Measurements from ENCODE around the gene OR51V1. TPM values are rescaled to one million over a fixed set of nuclear protein-coding genes. Genes with fewer than 3 reads are reported as not detected.

The OR51V1 gene
- total RNA-seq, 1 experiment from 2014 or later, result not detected

GRCh38 chr11:5203366-5203765 lies 2.9 kb upstream of the OR51V1 start:
- BruUV-seq (replicated peaks), result no TSS peak
- POLR2A ChIA-PET, result no interaction called here

GRCh38 chr11:5198285-5198684 lies 2.2 kb downstream of the OR51V1 start:
- Mint-ChIP-seq H3K36me3 (ENCODE audit: insufficient read depth, unreplicated experiment) (no peaks in the 10 kb centered on the region), H3K9me3 (ENCODE audit: unreplicated experiment) (peaks cover 4% of the 10 kb centered on the region), H3K4me1 (ENCODE audit: low read depth, unreplicated experiment) (no peaks in the 10 kb centered on the region), H3K27ac (ENCODE audit: unreplicated experiment) (no peak overlapping the region), H3K4me3 (ENCODE audit: unreplicated experiment) (no peak overlapping the region), H3K27me3 (ENCODE audit: insufficient read depth, unreplicated experiment) (peaks cover 11% of the 10 kb centered on the region)
- Histone ChIP-seq H3K36me3 (ENCODE audit: control insufficient read depth, insufficient read depth, low read length) (no peaks in the 10 kb centered on the region), H3K4me1 (no peaks in the 10 kb centered on the region), H3K27me3 (replicated peaks; ENCODE audit: control insufficient read depth, insufficient read depth, low read length) (no peaks in the 10 kb centered on the region), H3K9me3 (no peaks in the 10 kb centered on the region), H3K4me3 (ENCODE audit: low read depth, low read length) (no peak overlapping the region)
- BruUV-seq (replicated peaks), result no TSS peak
- CTCF ChIA-PET, result no interaction called here
- POLR2A ChIA-PET, result no interaction called here
- intact Hi-C loops (cut with micrococcal nuclease; ENCODE audit: unreplicated experiment), result no loop called here
- TF ChIP-seq CTCF (IDR thresholded peaks at IDR 0.05; ENCODE audit: insufficient read depth in 1 of 2, low read depth in 1 of 2, low read length in 1 of 2, severe bottlenecking in 1 of 2, unreplicated experiment in 1 of 2), result no peak
- DNase-seq, result no peak

More at GRCh38 chr11:5203366-5203765, 2.9 kb upstream of the OR51V1 start:
- Mint-ChIP-seq H3K4me1 (ENCODE audit: low read depth, unreplicated experiment) (no peaks in the 10 kb centered on the region), H3K9me3 (ENCODE audit: unreplicated experiment) (no peaks in the 10 kb centered on the region), H3K36me3 (ENCODE audit: insufficient read depth, unreplicated experiment) (no peaks in the 10 kb centered on the region), H3K27ac (ENCODE audit: unreplicated experiment) (no peak overlapping the region), H3K27me3 (ENCODE audit: insufficient read depth, unreplicated experiment) (peaks cover 11% of the 10 kb centered on the region), H3K4me3 (ENCODE audit: unreplicated experiment) (no peak overlapping the region)
- no peak for DNase-seq
- H3K4me3 ChIP-seq (ENCODE audit: low read depth, low read length), result no peak overlapping the region
- intact Hi-C loops (cut with micrococcal nuclease; ENCODE audit: unreplicated experiment), result loop anchor here (10.0 kb wide), 1 partner anchor 351 kb away; no protein-coding TSS in a partner anchor
- H3K36me3 ChIP-seq (ENCODE audit: control insufficient read depth, insufficient read depth, low read length), result no peaks in the 10 kb centered on the region
- CTCF ChIA-PET, result no interaction called here
- TF ChIP-seq CTCF (IDR thresholded peaks at IDR 0.05; ENCODE audit: insufficient read depth in 1 of 2, low read depth in 1 of 2, low read length in 1 of 2, severe bottlenecking in 1 of 2, unreplicated experiment in 1 of 2), result no peak
- no peaks in the 10 kb centered on the region for H3K27me3 ChIP-seq (replicated peaks; ENCODE audit: control insufficient read depth, insufficient read depth, low read length)
- H3K4me1 ChIP-seq, result no peaks in the 10 kb centered on the region
- no peaks in the 10 kb centered on the region for H3K9me3 ChIP-seq

DNA sequence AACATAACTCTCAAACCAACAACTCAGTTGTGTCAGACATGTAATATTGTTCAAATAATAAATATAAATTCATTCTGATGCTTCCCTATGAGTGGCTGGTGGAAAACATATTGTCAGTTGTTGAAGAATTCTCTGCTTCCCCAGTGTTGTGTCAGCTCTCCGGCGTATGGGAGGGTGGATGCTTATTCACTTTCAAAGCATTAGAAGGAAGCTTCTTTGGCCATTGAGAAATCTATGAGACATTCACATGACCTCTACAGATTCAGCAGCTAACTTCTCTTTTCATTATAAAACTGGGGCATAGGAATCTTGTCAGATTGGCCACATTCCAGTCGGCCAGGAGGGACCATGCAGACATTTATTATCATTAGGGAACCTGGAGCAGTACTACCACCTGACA lies 2.9 kb downstream of the OR51V1 start:
- no peaks in the 10 kb centered on the region for H3K4me1 ChIP-seq
- H3K9me3 ChIP-seq, result no peaks in the 10 kb centered on the region
- Mint-ChIP-seq H3K4me1 (ENCODE audit: low read depth, unreplicated experiment) (no peaks in the 10 kb centered on the region), H3K36me3 (ENCODE audit: insufficient read depth, unreplicated experiment) (no peaks in the 10 kb centered on the region), H3K9me3 (ENCODE audit: unreplicated experiment) (peaks cover 11% of the 10 kb centered on the region), H3K4me3 (ENCODE audit: unreplicated experiment) (no peak overlapping the region), H3K27me3 (ENCODE audit: insufficient read depth, unreplicated experiment) (peaks cover 11% of the 10 kb centered on the region), H3K27ac (ENCODE audit: unreplicated experiment) (no peak overlapping the region)
- TF ChIP-seq CTCF (IDR thresholded peaks at IDR 0.05; ENCODE audit: insufficient read depth in 1 of 2, low read depth in 1 of 2, low read length in 1 of 2, severe bottlenecking in 1 of 2, unreplicated experiment in 1 of 2), result no peak
- H3K36me3 ChIP-seq (ENCODE audit: control insufficient read depth, insufficient read depth, low read length), result no peaks in the 10 kb centered on the region
- DNase-seq, result no peak
- POLR2A ChIA-PET, result no interaction called here
- intact Hi-C loops (cut with micrococcal nuclease; ENCODE audit: unreplicated experiment), result no loop called here
- CTCF ChIA-PET, result no interaction called here
- no peaks in the 10 kb centered on the region for H3K27me3 ChIP-seq (replicated peaks; ENCODE audit: control insufficient read depth, insufficient read depth, low read length)
- BruUV-seq (replicated peaks), result no TSS peak
- no peak overlapping the region for H3K4me3 ChIP-seq (ENCODE audit: low read depth, low read length)
